Neural crest cell (in vitro differentiated cells): Measurements from ENCODE around the gene PLXDC2. TPM values are rescaled to one million over a fixed set of nuclear protein-coding genes. Genes with fewer than 3 reads are reported as not detected.

ENCODE experiments used
- DNase-seq: peaks from one replicate; pipeline ENCODE4 v3.0.0; 2021; ENCODE audit warnings: low read depth, mixed read lengths, low spot score
- H3K27ac Mint-ChIP-seq: one replicate; pipeline ENCODE4 v1.8.0; 2021; ENCODE audit warnings: mild to moderate bottlenecking, mixed read lengths; ENCODE audit not compliant: unreplicated experiment
- H3K27me3 Mint-ChIP-seq: 2 replicates; pipeline ENCODE4 v1.8.0; 2021; ENCODE audit warnings: low read depth, mild to moderate bottlenecking, mixed read lengths
- H3K36me3 Mint-ChIP-seq: 2 replicates; pipeline ENCODE4 v1.8.0; 2021; ENCODE audit warnings: low read depth, mild to moderate bottlenecking, mixed read lengths
- H3K4me1 Mint-ChIP-seq: 2 replicates; pipeline ENCODE4 v1.8.0; 2021; ENCODE audit warnings: mixed read lengths
- H3K4me3 Mint-ChIP-seq: one replicate; pipeline ENCODE4 v1.8.0; 2021; ENCODE audit warnings: mild to moderate bottlenecking, mixed read lengths
- H3K9me3 Mint-ChIP-seq: 2 replicates; pipeline ENCODE4 v1.8.0; 2021; ENCODE audit warnings: mixed read lengths
- total RNA-seq: library from RNA; stranded (reverse); gene quantifications from 2 replicates; pipeline ENCODE4 v1.2.1, GENCODE V29; 2021
- TF ChIP-seq, protein P1 (sequence below): fragments of 200-600 bp; sonication (generic); conservative IDR thresholded peaks from 2 replicates; pipeline ENCODE4 v1.5.0; 2021; ENCODE audit warnings: antibody characterized with exemption, mild to moderate bottlenecking

PLXDC2 gene
- total RNA-seq, 1 donor from 2014 or later: 4.0 TPM

DNA sequence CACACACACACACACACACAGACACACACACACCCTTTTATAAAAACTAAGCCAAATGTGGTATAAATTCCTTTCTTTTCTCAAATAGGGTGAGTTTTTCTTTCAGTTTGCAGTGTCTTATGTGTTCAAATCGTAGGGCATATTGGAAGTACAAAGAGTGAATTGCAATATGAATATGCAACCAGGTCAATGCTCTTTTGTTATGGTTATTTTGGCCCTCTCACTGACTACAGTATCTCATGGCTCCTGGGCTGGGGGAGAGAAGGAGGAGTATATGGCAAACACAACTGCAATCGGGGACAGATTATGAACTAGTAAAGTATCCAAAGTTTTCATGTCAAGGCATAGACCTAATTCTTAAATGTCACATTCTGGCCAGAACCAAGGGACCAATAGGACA is 301.9 kb downstream of the PLXDC2 start:
- DNase-seq: no peak
- Mint-ChIP-seq H3K27me3 (no peaks in the 10 kb centered on the region), H3K9me3 (no peaks in the 10 kb centered on the region), H3K4me1 (peaks cover 7% of the 10 kb centered on the region), H3K36me3 (no peaks in the 10 kb centered on the region), H3K4me3 (no peak overlapping the region), H3K27ac (no peak overlapping the region)
- TF ChIP-seq, protein P1, sequence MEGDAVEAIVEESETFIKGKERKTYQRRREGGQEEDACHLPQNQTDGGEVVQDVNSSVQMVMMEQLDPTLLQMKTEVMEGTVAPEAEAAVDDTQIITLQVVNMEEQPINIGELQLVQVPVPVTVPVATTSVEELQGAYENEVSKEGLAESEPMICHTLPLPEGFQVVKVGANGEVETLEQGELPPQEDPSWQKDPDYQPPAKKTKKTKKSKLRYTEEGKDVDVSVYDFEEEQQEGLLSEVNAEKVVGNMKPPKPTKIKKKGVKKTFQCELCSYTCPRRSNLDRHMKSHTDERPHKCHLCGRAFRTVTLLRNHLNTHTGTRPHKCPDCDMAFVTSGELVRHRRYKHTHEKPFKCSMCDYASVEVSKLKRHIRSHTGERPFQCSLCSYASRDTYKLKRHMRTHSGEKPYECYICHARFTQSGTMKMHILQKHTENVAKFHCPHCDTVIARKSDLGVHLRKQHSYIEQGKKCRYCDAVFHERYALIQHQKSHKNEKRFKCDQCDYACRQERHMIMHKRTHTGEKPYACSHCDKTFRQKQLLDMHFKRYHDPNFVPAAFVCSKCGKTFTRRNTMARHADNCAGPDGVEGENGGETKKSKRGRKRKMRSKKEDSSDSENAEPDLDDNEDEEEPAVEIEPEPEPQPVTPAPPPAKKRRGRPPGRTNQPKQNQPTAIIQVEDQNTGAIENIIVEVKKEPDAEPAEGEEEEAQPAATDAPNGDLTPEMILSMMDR: no peak

DNA sequence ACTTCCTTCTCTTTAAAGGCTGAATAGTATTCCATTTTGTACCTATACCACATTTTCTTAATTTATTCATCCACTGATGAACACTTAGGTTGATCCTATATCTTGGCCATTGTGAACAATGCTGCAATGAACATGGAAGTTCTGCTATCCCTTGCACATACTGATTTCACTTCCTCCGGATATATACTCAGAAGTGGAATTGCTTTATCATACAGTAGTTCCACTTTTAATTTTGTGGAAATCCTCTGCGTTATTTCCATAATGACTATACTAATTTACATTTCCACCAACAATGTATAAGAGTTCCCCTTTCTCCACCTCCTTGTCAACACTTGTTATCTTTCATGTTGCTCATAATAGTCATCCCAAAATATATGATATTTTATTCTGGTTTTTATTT is 312.6 kb downstream of the PLXDC2 start:
- Mint-ChIP-seq H3K4me1 (no peaks in the 10 kb centered on the region), H3K9me3 (peaks cover 23% of the 10 kb centered on the region), H3K4me3 (no peak overlapping the region), H3K36me3 (peaks cover under 1% of the 10 kb centered on the region), H3K27ac (no peak overlapping the region), H3K27me3 (no peaks in the 10 kb centered on the region)
- TF ChIP-seq, protein P1: no peak
- no peak for DNase-seq

DNA sequence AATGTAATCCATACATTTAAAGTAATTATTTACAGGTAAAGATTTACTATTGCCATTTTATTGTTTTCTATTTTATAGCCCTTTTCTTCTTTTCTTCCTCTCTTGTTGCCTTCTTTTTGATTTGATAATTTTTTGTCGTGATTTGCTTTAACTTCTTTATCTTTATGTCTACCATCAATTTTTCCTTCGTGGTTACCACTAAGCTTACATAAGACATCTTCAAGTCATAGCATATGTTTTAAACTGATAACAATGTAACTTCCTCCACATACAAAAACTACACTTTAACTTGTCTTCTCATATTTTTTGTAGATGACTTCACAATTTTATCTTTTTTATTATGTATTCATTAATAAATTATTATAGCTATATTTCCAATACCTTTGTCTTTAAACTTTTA is 316.6 kb downstream of the PLXDC2 start:
- no peak overlapping the region for H3K4me3 Mint-ChIP-seq
- H3K27ac Mint-ChIP-seq: no peak overlapping the region
- H3K4me1 Mint-ChIP-seq: no peaks in the 10 kb centered on the region
- TF ChIP-seq, protein P1: no peak
- peaks cover 30% of the 10 kb centered on the region for H3K9me3 Mint-ChIP-seq
- peaks cover 8% of the 10 kb centered on the region for H3K36me3 Mint-ChIP-seq
- H3K27me3 Mint-ChIP-seq: no peaks in the 10 kb centered on the region
- DNase-seq: no peak

DNA sequence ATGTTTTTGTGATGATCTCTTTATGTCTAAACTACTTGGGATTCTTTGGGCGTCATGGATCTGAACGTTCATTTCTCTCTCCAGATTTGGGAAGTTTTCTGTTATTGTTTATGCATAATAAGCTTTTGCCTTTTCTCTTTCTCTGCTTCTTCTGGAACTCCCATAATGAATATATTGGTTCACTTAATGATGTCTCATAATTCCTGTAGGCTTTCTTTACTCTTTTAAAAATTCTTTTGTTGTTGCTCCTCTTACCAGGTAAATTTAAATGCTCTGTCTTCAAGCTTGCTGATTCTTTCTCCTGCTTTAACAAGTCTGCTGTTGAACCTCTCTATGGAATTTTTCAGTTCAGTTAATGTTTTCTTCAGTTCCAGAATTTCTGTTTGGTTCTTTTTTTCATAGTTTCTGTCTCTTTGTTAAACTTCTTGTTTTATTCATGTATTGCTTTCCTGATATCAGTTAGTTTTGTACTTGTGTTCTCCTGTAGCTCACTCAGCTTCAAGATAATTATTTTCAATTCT is 317.5 kb downstream of the PLXDC2 start:
- H3K27me3 Mint-ChIP-seq: no peaks in the 10 kb centered on the region
- TF ChIP-seq, protein P1: no peak
- H3K4me1 Mint-ChIP-seq: no peaks in the 10 kb centered on the region
- no peak overlapping the region for H3K27ac Mint-ChIP-seq
- DNase-seq: no peak
- H3K9me3 Mint-ChIP-seq: peaks cover 26% of the 10 kb centered on the region
- H3K4me3 Mint-ChIP-seq: no peak overlapping the region
- H3K36me3 Mint-ChIP-seq: peaks cover 8% of the 10 kb centered on the region

DNA sequence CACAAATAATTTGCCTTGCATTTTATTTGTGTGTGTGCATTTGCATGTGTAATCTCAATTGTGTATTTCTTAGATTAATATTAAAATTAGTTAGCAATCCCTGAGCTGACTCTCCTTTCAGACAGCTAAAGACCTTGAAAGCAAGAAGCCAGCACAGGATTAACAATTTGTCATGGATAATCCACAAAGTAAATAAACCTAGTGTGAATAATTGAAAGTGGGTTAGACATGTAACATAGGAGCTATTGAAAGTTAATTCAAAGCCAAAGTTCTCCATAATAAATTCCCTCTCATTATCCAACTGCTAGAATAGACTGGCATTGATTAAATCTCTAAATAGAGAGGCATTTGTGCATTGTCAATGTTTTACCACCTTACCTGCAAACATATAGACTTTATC is 326.1 kb downstream of the PLXDC2 start:
- Mint-ChIP-seq H3K4me1 (peaks cover 4% of the 10 kb centered on the region), H3K4me3 (no peak overlapping the region), H3K27me3 (no peaks in the 10 kb centered on the region), H3K27ac (no peak overlapping the region), H3K36me3 (no peaks in the 10 kb centered on the region), H3K9me3 (no peaks in the 10 kb centered on the region)
- TF ChIP-seq, protein P1: no peak
- no peak for DNase-seq
